Measurements from ENCODE around the gene SYTL3. TPM values are rescaled to one million over a fixed set of nuclear protein-coding genes. Genes with fewer than 3 reads are reported as not detected.

The SYTL3 gene
- polyA plus RNA-seq, 1 donor (not counting 4 experiments of a cell fraction or from before 2014, with no cell fraction given) = 1.4 TPM

- dilution Hi-C loops (cut with MboI; ENCODE audit: extremely low pct_ligation_motif_present, low sequenced_read_pairs) = no loop called here
- Histone ChIP-seq H3K27ac (ENCODE audit: control insufficient read depth, insufficient read depth, low read length) (no peak overlapping the region), H3K36me3 (ENCODE audit: control insufficient read depth in 2 of 2, extremely low read depth in 1 of 2, insufficient read depth in 2 of 2, low read length in 2 of 2) (no peaks in the 10 kb centered on the region), H3K9me1 (ENCODE audit: control insufficient read depth, extremely low read depth, insufficient read depth, low read length) (no peaks in the 10 kb centered on the region), H3K4me3 (ENCODE audit: control insufficient read depth in 2 of 3, extremely low read depth in 1 of 3, insufficient read depth in 2 of 3, low read depth in 1 of 3, low read length in 3 of 3) (no peak overlapping the region), H4K20me1 (ENCODE audit: control insufficient read depth, extremely low read depth, insufficient read depth, low read length) (no peaks in the 10 kb centered on the region), H3K4me1 (ENCODE audit: control insufficient read depth, extremely low read depth, insufficient read depth, low read length) (peaks cover 12% of the 10 kb centered on the region), H3K27me3 (ENCODE audit: control insufficient read depth, extremely low read depth, insufficient read depth, low read length) (no peaks in the 10 kb centered on the region), H3K79me2 (ENCODE audit: control insufficient read depth, insufficient read depth, low read length) (no peaks in the 10 kb centered on the region), H2AFZ (ENCODE audit: control insufficient read depth, low read length) (no peak overlapping the region), H3K4me2 (ENCODE audit: control insufficient read depth, extremely low read depth, insufficient read depth, low read depth, low read length) (no peak overlapping the region), H3K9ac (ENCODE audit: control insufficient read depth, extremely low read depth, insufficient read depth, low read length) (no peak overlapping the region), H3K9me3 (ENCODE audit: control insufficient read depth, low read depth, low read length) (no peaks in the 10 kb centered on the region)
- FAIRE-seq (peak; percentile 49), DNase-seq (ENCODE audit: low read depth, low spot score) (no peak)
- TF ChIP-seq, protein P1, sequence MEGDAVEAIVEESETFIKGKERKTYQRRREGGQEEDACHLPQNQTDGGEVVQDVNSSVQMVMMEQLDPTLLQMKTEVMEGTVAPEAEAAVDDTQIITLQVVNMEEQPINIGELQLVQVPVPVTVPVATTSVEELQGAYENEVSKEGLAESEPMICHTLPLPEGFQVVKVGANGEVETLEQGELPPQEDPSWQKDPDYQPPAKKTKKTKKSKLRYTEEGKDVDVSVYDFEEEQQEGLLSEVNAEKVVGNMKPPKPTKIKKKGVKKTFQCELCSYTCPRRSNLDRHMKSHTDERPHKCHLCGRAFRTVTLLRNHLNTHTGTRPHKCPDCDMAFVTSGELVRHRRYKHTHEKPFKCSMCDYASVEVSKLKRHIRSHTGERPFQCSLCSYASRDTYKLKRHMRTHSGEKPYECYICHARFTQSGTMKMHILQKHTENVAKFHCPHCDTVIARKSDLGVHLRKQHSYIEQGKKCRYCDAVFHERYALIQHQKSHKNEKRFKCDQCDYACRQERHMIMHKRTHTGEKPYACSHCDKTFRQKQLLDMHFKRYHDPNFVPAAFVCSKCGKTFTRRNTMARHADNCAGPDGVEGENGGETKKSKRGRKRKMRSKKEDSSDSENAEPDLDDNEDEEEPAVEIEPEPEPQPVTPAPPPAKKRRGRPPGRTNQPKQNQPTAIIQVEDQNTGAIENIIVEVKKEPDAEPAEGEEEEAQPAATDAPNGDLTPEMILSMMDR (optimal IDR thresholded peaks at IDR 0.05 in 1 of 3, IDR thresholded peaks at IDR 0.05 in 1 of 3, conservative IDR thresholded peaks at IDR 0.05 in 1 of 3; ENCODE audit: extremely low read depth in 1 of 3, insufficient read depth in 2 of 3, low read length in 3 of 3) = no peak
Measured at GRCh38 chr6:158722176-158722729, 72.4 kb downstream of the SYTL3 start.

DNA sequence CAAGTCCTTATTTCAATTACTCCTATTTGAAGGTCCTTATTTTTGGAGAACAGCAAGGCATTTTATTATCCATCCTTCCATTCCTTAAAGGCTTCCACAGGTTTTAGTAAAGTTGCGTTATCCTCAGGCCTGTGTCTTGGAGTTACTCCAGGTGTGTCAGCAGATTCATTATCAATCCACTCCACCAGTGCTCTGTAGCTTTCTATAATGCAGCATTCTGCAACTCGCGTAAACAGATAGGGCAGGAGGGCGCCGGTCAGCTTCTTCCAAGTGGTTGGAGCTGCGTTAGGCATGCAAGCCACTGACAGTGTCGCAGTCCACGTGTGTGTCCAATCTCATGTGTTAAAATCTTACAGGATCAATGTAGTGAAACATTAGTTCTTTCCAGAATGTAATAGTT, 75.8 kb downstream of the SYTL3 start:
- Histone ChIP-seq H3K4me1 (ENCODE audit: control insufficient read depth, extremely low read depth, insufficient read depth, low read length) (peaks cover 4% of the 10 kb centered on the region), H3K9me1 (ENCODE audit: control insufficient read depth, extremely low read depth, insufficient read depth, low read length) (no peaks in the 10 kb centered on the region), H4K20me1 (ENCODE audit: control insufficient read depth, extremely low read depth, insufficient read depth, low read length) (no peaks in the 10 kb centered on the region), H3K36me3 (ENCODE audit: control insufficient read depth in 2 of 2, extremely low read depth in 1 of 2, insufficient read depth in 2 of 2, low read length in 2 of 2) (no peaks in the 10 kb centered on the region), H3K27ac (ENCODE audit: control insufficient read depth, insufficient read depth, low read length) (no peak overlapping the region), H3K27me3 (ENCODE audit: control insufficient read depth, extremely low read depth, insufficient read depth, low read length) (no peaks in the 10 kb centered on the region), H3K9me3 (ENCODE audit: control insufficient read depth, low read depth, low read length) (no peaks in the 10 kb centered on the region), H3K79me2 (ENCODE audit: control insufficient read depth, insufficient read depth, low read length) (no peaks in the 10 kb centered on the region), H2AFZ (ENCODE audit: control insufficient read depth, low read length) (no peak overlapping the region), H3K4me3 (ENCODE audit: control insufficient read depth in 2 of 3, extremely low read depth in 1 of 3, insufficient read depth in 2 of 3, low read depth in 1 of 3, low read length in 3 of 3) (no peak overlapping the region), H3K9ac (ENCODE audit: control insufficient read depth, extremely low read depth, insufficient read depth, low read length) (no peak overlapping the region), H3K4me2 (ENCODE audit: control insufficient read depth, extremely low read depth, insufficient read depth, low read depth, low read length) (no peak overlapping the region)
- DNase-seq (ENCODE audit: low read depth, low spot score) (no peak), FAIRE-seq (no peak)
- dilution Hi-C loops (cut with MboI; ENCODE audit: extremely low pct_ligation_motif_present, low sequenced_read_pairs) = no loop called here
- TF ChIP-seq, protein P1 (optimal IDR thresholded peaks at IDR 0.05 in 1 of 3, IDR thresholded peaks at IDR 0.05 in 1 of 3, conservative IDR thresholded peaks at IDR 0.05 in 1 of 3; ENCODE audit: extremely low read depth in 1 of 3, insufficient read depth in 2 of 3, low read length in 3 of 3) = no peak
- TF ChIP-seq EZH2 (IDR thresholded peaks at IDR 0.05; ENCODE audit: low read length) = no peak

All from keratinocyte (primary cell).